Body of pancreas (tissue), 4 donors: ENCODE data around the gene FAM13A.

Source experiments
- CTCF ChIP-seq, 7 experiments: fragments of 450-650 bp in 4 of 7; fragments of 200-600 bp in 3 of 7; sonication (generic) in 3 of 7; IDR thresholded peaks; one replicate each; pipeline ENCODE4 v1.5.1; 2016 to 2019; ENCODE audit warnings: antibody characterized with exemption in 7 of 7
- POLR2A ChIP-seq, 3 donors: fragments of 450-650 bp; IDR thresholded peaks; one replicate each; pipeline ENCODE4 v1.6.1; 2016; ENCODE audit warnings: antibody characterized with exemption in 3 of 3, mild to moderate bottlenecking in 2 of 3

- TF ChIP-seq CTCF (IDR thresholded peaks at IDR 0.05) (no peak), POLR2A (IDR thresholded peaks at IDR 0.05) (no peak)
Measured at GRCh38 chr4:89056292-89056952, 563 bp downstream of the FAM13A start.
